Lung (tissue), 12 donors: ENCODE measurements around the gene CHAF1B. TPM values are rescaled to one million over a fixed set of nuclear protein-coding genes. Genes with fewer than 3 reads are reported as not detected.
"Not testable (repeated sequence)": the region's sequence is repeated elsewhere in the genome, so short reads cannot be mapped to it uniquely, and the experiment has no call there.

Experiments
- ATAC-seq: fragments of 200-7000 bp; cut with Tn5 transposase; one replicate; pipeline ENCODE4 v1.9.1; 2020; ENCODE audit warnings: moderate number of reproducible peaks; ENCODE audit not compliant: insufficient read depth, low FRiP score
- DNase-seq, 3 donors: peaks; one replicate each; pipeline ENCODE4 v3.0.0-alpha.2; 2013 to 2017
- H3K27ac ChIP-seq, 2 donors: one replicate each; pipeline ENCODE4 v1.5.1; 2013; ENCODE audit warnings: mild to moderate bottlenecking in 2 of 2, moderate library complexity in 2 of 2, control low read depth in 1 of 2, inconsistent platforms in 1 of 2, low read depth in 1 of 2, low read length in 1 of 2
- H3K27me3 ChIP-seq, 3 donors: one replicate each; pipeline ENCODE4 v1.5.1; 2013; ENCODE audit warnings: low read length in 2 of 3; ENCODE audit not compliant: control insufficient read depth in 3 of 3, insufficient read depth in 3 of 3
- H3K36me3 ChIP-seq, 4 donors: one replicate each; pipeline ENCODE4 v1.5.1; 2013; ENCODE audit warnings: low read length in 4 of 4, mild to moderate bottlenecking in 1 of 4, moderate library complexity in 1 of 4; ENCODE audit not compliant: control insufficient read depth in 4 of 4, insufficient read depth in 4 of 4
- H3K4me1 ChIP-seq, 5 donors: one replicate each; pipeline ENCODE4 v1.5.1; 2013; ENCODE audit warnings: low read length in 5 of 5, mild to moderate bottlenecking in 2 of 5, moderate library complexity in 1 of 5; ENCODE audit not compliant: control insufficient read depth in 5 of 5, insufficient read depth in 5 of 5
- H3K4me3 ChIP-seq: one replicate; pipeline ENCODE4 v1.5.1; 2013; ENCODE audit warnings: mild to moderate bottlenecking, control low read depth, moderate library complexity
- H3K9ac ChIP-seq, 2 donors: one replicate each; pipeline ENCODE4 v1.5.1; 2013; ENCODE audit warnings: low read length in 2 of 2, control low read depth in 1 of 2; ENCODE audit not compliant: insufficient read depth in 1 of 2
- H3K9me3 ChIP-seq, 4 donors: one replicate each; pipeline ENCODE4 v1.5.1; 2013; ENCODE audit warnings: low read length in 3 of 4, mild to moderate bottlenecking in 1 of 4, moderate library complexity in 1 of 4; ENCODE audit not compliant: control insufficient read depth in 4 of 4, insufficient read depth in 3 of 4
- WGBS, 2 donors: extraction: QIAGEN DNeasy Blood & Tissue Kit; methylation state at CpG; one replicate each; pipeline ENCODE4 v1.1.7; 2013; 5-methylcytosine and 5-hydroxymethylcytosine counted together
- polyA plus RNA-seq, 2 donors: library from polyadenylated mRNA; stranded (reverse); fragments of 200-250 nt; gene quantifications; one replicate each; pipeline ENCODE4 v1.2.1, GENCODE V29; 2013
- total RNA-seq, 2 donors: library from RNA; depleted of rRNA in 1 of 2; stranded (reverse); fragments of >200 nt in 1 of 2; gene quantifications; one replicate each; pipeline ENCODE4 v1.2.1, GENCODE V29; 2014 to 2021
- TF ChIP-seq, protein P1 (sequence below): IDR thresholded peaks from 2 replicates; pipeline ENCODE4 v1.5.1; 2012; ENCODE audit warnings: mild to moderate bottlenecking; ENCODE audit errors: control extremely low read depth, extremely low read depth
- donor health status: control.
- donor health status: control.
- donor health status: Bipolar disorder and iron deficiency.
- donor health status: healthy.
- donor health status: DM: yes; HTN: yes; CAD: no.

The CHAF1B gene
- total and polyA plus RNA-seq, 4 donors = 1.3 to 3.4 (median 1.6) TPM

DNA sequence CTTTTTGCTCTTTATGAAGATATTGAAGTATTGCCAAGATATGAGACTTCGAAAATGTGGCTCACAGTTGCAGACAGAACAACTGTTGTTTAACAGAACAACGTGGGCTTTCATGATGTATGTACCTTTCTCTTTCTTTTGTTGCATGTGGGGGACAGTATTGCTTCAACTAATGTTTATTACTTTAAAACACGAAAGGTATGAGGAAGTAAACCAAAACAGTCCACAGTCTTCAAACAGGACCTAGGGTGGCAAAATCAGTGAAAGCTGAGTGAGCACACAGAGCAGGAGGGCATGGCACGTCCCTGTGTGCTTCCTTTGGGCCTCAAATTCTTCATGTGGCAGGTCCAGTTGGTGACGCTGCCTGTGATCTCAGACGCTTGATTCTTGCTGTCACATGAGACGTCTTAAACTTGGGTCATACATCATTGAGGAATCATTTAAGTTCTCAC, 7.8 kb upstream of the CHAF1B start:
- no peak overlapping the region for H3K4me3 ChIP-seq
- no peak for ATAC-seq
- DNase-seq = no peak
- TF ChIP-seq, protein P1, sequence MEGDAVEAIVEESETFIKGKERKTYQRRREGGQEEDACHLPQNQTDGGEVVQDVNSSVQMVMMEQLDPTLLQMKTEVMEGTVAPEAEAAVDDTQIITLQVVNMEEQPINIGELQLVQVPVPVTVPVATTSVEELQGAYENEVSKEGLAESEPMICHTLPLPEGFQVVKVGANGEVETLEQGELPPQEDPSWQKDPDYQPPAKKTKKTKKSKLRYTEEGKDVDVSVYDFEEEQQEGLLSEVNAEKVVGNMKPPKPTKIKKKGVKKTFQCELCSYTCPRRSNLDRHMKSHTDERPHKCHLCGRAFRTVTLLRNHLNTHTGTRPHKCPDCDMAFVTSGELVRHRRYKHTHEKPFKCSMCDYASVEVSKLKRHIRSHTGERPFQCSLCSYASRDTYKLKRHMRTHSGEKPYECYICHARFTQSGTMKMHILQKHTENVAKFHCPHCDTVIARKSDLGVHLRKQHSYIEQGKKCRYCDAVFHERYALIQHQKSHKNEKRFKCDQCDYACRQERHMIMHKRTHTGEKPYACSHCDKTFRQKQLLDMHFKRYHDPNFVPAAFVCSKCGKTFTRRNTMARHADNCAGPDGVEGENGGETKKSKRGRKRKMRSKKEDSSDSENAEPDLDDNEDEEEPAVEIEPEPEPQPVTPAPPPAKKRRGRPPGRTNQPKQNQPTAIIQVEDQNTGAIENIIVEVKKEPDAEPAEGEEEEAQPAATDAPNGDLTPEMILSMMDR = no peak
- H3K36me3 ChIP-seq = peaks cover 8 to 29% (median 20%) of the 10 kb centered on the region in 4 donors
- 87 to 88% methylated on average over 7 of the region's 7 CpGs for WGBS, 2 donors
- H3K27me3 ChIP-seq = no peaks in the 10 kb centered on the region
- H3K4me1 ChIP-seq = no peaks in the 10 kb centered on the region
- no peaks in the 10 kb centered on the region for H3K9me3 ChIP-seq
- H3K9ac ChIP-seq = no peak overlapping the region
- no peak overlapping the region for H3K27ac ChIP-seq

DNA sequence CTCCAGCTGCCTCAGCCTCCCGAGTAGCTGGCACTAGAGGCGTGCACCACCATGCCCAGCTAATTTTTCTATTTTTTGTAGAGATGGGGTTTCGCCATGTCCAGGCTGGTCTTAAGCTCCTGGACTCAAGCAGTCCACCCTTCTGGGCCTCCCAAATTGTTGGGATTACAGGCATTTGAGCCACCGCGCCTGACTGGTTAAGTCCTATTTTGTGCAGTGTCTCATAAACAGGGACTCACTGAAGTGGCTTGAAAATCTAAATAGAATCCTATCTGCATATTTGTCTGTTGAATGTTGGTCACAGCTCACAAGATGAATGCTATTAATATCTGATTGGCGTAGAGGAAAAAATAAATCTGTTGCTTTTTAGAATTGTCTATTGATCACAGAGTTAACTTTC, 5.9 kb upstream of the CHAF1B start:
- Histone ChIP-seq H3K27me3 (no peaks in the 10 kb centered on the region), H3K9ac (no peak overlapping the region), H3K9me3 (no peaks in the 10 kb centered on the region), H3K4me1 (no peaks in the 10 kb centered on the region), H3K36me3 (peaks cover 6 to 19% (median 12%) of the 10 kb centered on the region in 4 donors), H3K4me3 (no peak overlapping the region), H3K27ac (no peak overlapping the region)
- DNase-seq (no peak), ATAC-seq (no peak)
- TF ChIP-seq, protein P1 = no peak
- WGBS, 2 donors = 95% methylated on average over 6 of the region's 6 CpGs

DNA sequence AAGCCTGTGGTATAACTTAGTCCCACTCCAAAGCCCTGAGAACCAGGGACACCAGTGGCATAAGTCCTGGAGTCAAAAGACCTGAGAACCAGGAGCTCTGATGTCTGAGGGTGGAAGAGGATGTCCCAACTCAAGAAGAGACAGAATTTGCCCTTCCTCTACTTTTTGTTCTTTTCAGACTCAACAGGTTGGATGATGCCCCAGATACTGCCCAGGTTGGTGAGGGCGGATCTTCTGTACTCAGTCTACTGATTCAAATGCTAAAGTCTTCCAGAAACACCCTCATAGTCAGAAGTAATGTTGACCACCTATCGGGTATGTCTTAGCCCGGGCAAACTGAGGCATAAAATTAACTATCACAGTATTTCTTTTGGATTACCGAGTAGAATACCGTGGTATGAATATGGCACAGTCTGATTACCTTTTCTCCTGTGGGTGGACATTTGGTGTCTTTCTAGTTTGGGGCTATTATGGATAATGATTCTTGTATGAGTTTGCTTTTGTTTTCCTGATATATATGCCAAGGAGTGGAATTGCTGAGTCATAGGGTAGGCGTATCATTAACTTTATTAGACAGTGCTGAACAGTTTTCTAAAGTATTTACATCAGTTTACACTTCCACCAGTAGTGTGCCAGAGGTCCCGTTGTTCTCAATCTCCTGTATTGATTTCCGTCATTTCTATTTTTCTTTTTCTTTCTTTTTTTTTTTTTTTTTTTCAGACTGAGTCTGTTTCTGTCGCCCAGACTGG, 3.2 kb upstream of the CHAF1B start:
- Histone ChIP-seq H3K36me3 (peaks cover 1 to 10% (median 6%) of the 10 kb centered on the region in 4 donors), H3K4me1 (peaks cover 0 to 4% (median 0%) of the 10 kb centered on the region in 5 donors), H3K4me3 (no peak overlapping the region), H3K9ac (no peak overlapping the region), H3K9me3 (no peaks in the 10 kb centered on the region), H3K27ac (no peak overlapping the region), H3K27me3 (no peaks in the 10 kb centered on the region)
- ATAC-seq (no peak), DNase-seq (no peak)
- 91 to 93% methylated on average over 9 of the region's 9 CpGs for WGBS, 2 donors
- TF ChIP-seq, protein P1 = no peak

DNA sequence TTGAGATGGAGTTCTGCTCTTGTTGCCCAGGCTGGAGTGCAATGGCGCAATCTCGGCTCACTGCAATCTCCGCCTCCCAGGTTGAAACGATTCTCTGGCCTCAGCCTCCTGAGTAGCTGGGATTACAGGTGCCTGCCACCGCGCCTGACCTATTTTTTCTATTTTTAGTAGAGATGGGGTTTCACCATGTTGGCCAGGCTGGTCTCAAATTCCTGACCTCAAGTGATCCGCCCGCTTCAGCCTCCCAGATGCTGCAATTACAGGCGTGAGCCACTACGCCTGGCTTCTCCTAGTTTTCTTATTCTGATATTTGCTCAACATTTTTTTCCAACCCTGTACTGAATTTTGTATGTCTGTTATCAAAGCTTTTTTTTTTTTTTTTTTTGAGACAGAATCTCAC, 2.5 kb upstream of the CHAF1B start:
- not testable (repeated sequence) for H3K27me3 ChIP-seq, H3K27ac ChIP-seq, H3K36me3 ChIP-seq, ATAC-seq, H3K4me3 ChIP-seq, H3K9me3 ChIP-seq, H3K9ac ChIP-seq, DNase-seq, H3K4me1 ChIP-seq
- WGBS, 2 donors = 94% methylated on average over 10 of the region's 10 CpGs
